Stimulated activated CD4-positive, alpha-beta T cell treated with anti-CD3 and anti-CD28 coated beads, Interleukin-4, amount 100 ng/mL, for 24 hours (primary cell): ENCODE measurements around the gene TTLL9.

Experiments
- DNase-seq: peaks from one replicate; pipeline ENCODE4 v3.0.0-alpha.2; 2020

The TTLL9 gene

DNA sequence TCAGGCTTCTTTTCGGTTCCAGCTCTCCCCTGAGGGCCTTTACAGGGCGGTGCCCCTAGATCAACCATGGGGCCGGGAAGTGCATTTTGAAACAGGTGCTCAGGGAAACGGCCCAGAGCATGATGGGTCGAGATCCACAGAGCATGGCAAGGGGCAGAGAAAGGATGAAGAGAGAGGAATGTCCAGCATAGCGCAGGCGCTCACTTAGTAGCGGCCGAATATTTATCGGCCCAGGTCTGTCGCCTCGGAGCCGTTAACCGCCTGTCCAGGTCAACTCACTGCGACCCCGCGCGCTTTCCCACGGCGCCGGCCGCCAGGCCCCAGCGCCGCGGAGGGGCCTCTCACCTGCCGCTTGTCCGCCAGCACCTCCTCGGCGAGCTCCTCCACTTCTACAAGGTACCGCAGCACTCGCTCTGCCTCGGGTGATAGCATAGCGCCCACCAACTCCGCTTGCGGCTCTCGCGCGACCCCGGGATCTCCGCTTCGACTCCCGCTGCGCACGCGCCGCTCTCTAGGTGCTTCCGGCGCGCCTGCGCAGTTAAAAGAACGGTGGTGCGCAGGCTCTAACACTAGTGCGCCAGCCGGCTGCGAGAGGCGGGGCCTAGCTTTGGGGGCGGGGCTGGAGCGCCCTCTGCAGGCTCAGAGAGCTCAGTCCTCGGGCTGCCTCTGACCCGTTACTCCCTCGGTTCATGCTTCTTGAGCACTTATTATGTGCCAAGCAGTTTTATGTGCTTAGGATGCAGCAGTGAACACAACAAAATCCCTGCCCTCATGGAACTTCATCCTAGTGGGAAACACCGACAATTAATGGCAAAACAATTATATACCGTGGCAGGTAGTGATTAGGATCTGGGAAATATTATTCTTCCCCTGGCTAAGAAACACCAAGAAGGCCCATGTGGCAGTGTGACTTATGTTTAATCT lies 81.4 kb downstream of the TTLL9 start, which contains the start of gene PDRG1:
Gene PDRG1 (minus strand): TSS at position 517 of the 924 bp plus-strand sequence. CDS start 85 bp downstream, at position 432.
- DNase-seq = peak; percentile 97

DNA sequence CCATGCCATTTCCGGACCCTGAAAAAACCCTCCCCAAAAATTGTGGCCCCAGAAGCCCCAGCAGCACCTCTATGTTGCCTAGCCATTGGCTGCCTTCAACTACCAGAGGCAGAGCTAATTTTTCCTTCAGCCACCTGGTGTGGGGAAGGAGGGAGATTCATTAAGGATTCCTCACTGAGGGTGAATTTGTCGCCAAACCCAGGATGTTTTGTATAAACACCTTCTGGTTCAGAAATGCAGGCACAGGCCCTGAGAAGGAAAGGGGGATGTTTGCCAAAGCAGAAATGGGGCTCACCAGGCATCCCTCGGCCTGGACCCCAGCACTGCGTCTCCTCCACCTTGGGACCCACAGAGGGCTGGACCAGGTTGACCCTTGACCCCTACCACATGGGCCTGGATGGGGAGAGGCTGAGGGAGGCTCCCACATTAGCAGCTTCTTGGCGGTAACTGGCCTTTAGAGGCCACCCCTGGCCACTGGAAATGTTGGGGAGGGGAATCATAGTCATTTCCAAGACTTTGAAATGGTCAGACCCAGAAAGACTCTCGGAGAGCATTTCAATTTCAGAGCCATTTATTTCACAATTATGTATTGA lies 83.2 kb downstream of the TTLL9 start:
- DNase-seq = no peak

GRCh38 chr20:31954500-31954899 lies 84.1 kb downstream of the TTLL9 start:
- no peak for DNase-seq

DNA sequence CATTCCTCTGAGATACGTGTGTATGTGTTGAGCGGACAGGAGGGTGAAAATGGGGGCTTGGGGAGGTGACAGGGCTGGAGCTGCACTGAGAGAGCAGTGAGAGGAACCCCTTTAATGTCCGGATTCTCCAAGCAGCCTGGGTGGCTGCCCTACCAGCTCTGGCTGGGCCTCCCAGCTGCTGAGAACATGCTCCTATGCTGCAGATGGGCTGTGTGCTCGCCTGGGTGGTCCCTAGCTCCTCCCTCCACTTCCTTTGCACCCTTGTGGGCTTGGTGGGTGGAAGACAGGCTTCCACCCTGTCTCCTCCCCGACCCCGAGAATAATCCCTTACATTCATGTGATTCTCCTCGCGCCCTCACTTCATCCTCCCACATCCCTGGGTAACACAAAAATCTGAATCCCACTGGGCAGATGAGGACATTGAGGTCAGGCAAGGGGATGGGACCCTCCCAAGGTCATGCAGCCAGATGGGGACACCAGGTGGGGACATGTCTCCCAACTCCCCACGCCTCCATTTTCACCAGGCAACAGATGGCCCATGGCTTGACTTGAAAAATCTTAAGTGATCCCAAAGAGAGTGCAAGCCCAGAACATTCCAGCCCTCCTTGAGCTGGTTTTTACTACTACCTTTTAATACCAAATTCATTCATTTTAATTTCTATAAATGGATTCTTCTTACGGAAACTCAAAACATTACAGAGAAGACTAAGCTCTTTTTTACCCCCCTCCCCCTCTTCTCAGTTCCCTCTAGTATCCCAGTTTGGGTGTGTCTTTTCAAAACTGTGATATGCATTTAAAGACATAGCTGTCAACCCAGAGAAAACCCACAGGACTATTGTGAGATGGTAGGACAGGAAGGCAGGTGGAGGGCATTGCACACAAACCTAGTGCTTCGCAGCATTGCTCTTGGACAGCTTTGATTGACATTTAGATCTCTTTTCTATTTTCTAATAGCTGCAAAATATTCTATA lies 86.4 kb downstream of the TTLL9 start:
- no peak for DNase-seq

DNA sequence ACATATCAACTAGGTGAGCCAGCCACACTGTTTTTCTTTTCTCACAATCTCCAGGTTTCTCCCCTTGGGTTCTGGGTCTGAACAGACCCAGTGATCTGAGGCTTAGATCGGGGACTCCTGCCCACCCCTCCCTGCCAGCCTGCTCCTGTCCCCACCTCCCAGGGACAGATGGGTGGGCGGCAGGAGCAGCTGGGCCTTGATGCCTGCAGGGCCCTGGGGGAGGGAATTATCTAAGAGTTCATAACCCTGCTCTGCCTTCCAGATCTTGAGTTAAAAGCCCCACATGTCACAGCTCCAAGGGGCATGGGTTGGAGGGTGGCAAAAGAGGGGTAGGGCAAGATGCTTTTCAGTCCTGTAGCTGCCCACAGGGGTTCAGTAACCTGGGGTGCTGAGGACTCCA lies 92.3 kb downstream of the TTLL9 start:
- DNase-seq = no peak

- DNase-seq = no peak
Observed at GRCh38 chr20:31963889-31964288, 93.5 kb downstream of the TTLL9 start.

DNA sequence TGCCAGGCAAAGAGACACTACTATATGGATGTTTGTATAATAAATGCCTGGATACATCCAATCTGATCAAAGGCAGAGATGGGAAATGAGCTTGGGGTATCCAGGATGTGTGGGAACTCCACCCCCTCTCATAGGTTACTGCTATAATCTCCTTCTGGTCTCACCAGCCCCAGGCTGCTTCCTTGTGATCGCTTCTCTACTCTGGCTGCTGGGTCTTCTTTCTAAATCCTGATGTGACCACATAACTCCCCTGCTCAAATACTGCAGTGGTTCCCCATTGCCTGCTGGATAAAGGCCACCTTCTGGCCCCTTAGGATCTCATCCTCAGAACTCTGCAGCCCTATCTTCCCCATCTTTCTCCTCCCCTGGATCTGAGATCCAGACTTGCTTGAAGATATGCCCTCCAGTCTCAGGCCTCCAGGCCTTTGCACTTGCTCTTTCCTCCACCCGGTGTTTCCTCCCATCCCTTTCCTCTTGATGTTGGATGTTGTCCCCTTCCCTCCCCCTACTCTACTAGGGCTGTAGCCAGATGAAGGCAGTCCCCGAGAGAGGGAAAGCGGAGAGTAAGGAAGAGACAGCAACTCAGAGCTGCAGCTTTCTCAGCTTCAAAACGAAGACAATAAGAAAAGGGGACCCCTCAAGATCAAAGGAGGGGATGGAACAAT lies 96.7 kb downstream of the TTLL9 start:
- DNase-seq = no peak

DNA sequence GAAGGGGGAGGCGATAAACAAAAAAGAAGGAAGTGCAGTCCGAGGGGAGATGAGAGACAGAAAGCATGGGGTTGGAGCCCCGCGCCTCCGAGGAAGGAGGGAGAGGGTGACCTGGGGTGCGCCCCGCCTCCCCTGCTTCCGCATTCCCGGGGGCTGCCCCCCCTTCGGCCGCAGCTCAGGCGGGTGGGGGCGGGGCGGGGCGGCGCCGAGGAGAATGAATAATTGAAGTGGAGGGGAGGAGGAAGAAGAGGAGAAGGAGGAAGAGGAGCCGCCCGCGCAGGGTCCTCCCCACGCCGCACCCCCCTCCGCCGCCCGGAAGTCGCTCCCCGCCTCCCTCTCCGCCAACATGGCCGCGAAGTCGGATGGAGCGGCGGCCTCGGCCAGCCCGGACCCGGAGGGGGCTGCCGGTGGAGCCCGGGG lies 97.4 kb downstream of the TTLL9 start, which contains the start of gene XKR7:
Gene XKR7 (plus strand): TSS at position 322 of the 420 bp plus-strand sequence. CDS start 25 bp downstream, at position 347.
- DNase-seq = no peak

DNA sequence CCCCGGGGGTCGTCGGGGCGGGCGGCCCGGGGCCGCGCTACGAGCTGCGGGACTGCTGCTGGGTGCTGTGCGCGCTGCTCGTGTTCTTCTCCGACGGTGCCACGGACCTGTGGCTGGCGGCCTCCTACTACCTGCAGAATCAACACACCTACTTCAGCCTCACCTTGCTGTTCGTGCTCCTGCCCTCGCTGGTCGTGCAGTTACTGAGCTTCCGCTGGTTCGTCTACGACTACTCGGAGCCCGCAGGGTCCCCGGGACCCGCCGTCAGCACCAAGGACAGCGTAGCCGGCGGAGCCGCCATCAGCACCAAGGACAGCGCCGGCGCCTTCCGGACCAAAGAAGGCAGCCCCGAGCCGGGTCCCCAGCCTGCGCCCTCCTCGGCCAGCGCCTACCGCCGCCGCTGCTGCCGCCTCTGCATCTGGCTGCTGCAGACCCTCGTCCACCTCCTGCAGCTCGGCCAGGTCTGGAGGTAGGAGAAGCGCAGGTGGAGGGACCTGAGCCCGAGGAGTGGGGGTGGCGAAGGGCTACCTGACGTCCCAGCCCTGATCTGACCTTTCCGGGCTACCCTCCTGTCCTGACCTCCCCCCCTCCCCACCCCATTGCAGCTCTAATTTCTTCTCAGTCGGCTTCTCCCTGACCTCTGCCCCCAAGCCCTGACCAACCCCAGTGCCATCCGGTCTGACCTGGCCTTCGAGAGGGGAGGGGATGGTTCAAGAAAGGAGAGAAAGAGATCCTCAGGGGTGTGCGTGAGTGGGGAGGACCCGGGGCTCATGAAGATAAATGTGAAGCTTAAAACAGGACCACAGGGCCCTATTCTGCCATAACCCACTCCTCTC lies 98.1 kb downstream of the TTLL9 start:
- peak; percentile 78 for DNase-seq

DNA sequence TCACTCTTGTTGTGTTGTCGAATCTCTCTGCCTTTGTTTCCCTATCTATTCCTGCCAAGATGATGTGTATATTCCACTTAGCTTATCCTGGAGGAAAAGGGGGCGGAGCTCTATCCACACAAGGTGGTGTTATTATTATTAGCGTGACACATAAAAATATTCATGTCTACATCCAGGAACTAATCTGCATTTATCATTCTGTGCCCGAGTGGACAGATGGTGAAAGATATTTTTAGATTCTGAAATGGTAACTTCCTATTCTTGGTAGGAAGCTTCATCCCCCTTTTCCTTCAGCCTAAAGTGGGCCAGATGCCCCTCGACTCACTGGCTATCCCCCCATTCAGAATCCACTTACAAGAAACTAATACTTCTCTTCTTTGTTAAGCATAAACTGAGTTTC lies 99.6 kb downstream of the TTLL9 start:
- no peak for DNase-seq

DNA sequence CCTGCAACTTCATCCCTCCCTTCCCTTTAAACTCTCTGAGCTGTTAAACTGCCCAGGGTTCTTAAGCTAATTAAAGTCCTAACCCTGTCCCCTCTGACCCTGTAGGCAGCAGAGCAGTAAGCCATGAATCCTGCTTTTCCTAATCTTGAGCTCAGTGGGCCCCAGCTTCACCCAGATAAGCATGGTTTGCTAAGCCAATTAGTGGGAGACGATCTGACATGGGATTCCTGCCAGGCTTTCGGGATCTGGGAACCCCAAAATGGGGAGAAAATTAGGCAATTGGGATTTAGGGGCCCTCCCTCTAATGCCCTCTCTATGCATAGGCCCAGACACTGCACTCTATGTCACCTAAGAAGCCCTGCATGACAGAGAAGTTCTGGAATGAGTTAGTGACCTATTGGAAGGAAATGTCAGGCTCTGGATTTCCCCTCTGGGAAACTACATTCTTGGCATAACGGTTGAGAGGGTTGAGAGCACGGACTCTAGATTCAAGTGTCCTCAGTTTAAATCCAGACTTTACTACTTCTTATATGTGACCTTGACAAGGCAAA lies 102.1 kb downstream of the TTLL9 start:
- DNase-seq = no peak

DNA sequence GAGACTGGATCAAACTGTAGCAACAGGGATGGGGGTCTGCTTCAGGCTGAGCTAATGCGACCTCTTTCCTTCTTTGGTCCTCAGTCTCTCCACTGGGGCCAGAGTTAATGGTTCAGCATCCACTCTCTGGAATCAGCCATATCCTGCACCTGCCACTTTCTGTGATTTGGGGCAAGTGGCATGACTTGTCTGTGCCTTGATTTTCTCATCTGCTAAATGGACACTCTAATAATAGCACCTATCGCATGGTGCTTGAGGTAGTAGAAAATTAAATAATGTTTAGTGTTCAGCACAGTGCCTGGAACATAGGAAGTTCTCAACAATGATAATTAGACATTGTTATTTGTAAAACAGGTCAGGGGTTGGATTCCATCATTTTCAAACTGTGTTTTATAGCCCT lies 103.9 kb downstream of the TTLL9 start:
- no peak for DNase-seq

GRCh38 chr20:31974951-31975487 lies 104.6 kb downstream of the TTLL9 start:
- no peak for DNase-seq

GRCh38 chr20:31975874-31976273 lies 105.4 kb downstream of the TTLL9 start:
- no peak for DNase-seq

- DNase-seq = no peak
Observed at GRCh38 chr20:31977080-31977479, 106.6 kb downstream of the TTLL9 start.

DNA sequence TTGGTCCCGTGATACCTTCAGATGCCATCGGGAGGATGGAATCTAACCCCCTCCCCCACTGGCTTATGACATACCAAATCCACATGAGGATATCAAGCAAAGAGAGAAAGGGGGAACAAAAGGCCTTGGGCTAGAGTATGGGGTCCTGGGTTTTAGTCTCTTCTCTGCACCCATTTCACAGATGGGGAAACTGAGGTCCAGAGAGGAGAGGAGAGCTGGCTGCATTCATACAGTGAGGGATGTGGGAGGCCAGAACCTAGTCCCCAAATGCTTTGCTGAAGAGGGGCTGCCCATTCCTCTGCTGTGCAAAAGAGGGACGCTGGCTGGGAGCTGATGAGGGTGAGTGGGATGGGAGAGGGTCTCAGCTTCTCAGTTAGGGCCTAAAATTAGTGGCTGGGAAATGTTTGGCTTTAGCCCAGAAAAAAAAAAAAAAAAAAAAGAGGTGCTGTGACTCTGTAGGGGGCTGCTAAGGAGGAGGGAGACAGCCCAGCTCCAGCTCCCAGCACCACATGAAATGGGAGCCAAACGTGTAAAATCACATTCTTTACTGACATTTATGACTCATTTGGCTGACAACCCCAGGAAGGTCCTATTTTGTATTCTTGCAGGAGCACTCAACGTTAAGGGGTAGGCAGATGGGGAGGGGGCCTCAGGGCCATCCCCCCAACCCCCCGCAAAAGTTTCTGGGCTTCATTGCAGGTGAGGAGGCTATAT lies 109.4 kb downstream of the TTLL9 start:
- DNase-seq = no peak

DNA sequence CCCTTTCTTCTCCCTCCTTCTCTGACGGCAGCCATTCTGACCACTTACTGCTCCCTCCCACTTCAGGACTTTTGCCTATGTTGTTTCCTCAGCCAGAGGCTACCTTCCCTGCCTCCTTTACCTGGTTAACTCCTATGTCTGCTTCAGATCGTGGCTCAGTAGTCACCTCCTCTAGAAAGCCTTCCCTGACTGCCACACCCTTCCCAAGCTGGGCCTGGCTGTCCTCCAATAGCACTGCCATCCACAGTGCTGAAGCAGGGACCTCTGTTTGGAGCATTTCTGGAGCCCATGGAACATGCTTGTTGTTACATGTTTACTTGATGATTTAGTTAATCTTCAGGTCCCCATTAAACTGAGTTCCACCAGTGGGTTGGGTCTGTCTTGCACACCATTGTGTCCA lies 111.3 kb downstream of the TTLL9 start:
- DNase-seq = no peak

GRCh38 chr20:31984981-31985471 lies 114.6 kb downstream of the TTLL9 start:
- no peak for DNase-seq

- DNase-seq = no peak
Observed at GRCh38 chr20:31987744-31988143, 117.3 kb downstream of the TTLL9 start.
